ENCODE measurements around the gene TRAIP. TPM values are rescaled to one million over a fixed set of nuclear protein-coding genes. Genes with fewer than 3 reads are reported as not detected.
A peak's percentile ranks its signal among the peaks of the same experiment; 100 is the strongest.

Gene TRAIP
- total RNA-seq, 4 donors from 2014 or later: 1.5 to 17.4 (median 4.0) TPM

DNA sequence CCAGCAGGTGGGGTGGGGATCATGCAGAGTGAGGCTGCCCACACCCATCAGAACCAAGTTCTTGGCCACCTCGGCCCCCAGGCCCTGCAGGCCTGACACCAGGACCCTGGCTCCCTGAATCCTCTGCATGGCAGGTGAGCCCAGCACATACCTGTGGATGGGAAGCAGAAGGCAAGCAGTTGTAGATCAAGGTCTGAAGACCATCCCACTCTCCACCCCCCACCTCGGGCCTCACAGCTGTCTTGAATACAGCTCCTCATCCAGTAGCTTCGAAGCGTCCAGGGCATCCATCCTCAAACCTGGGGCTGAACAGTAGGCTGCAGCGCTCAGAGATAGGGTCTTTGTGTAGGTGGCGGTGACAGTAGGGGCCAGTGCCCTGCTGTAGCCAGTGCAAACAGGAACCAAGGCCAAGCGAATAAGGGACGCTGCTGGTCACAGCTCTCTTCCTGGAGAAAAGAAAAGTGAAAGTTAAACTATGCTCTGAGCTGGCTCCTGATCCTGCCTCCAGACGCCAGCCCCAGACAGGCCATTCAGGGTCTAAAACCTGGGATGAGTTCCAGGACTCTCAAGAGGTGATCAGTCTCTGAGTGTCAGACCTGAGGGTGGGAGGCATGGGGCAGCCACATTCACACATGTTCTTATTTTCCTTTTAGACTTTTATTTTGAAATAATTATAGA, 42.7 kb downstream of the TRAIP start, which contains the start of gene UBA7:
TSS of gene UBA7 (minus strand) at position 457 of the 678 bp plus-strand sequence. CDS start at position 291, 166 bp downstream.
- H3K27ac ChIP-seq: peak within 1 kb of the TSS; percentile 79 to 88
- intact Hi-C loops (cut with DNase I; ENCODE audit: low total_unique reads): no loop called here
- peak within 1 kb of the TSS; percentile 43 to 52 for H3K4me3 ChIP-seq
- no peaks in the 10 kb centered on the region for H3K9me3 ChIP-seq
- H3K4me1 ChIP-seq: peaks cover 0 to 12% of the 10 kb centered on the region in 2 donors
- H3K27me3 ChIP-seq: no peaks in the 10 kb centered on the region
- H3K36me3 ChIP-seq: no peaks in the 10 kb centered on the region
- TF ChIP-seq, protein P1, sequence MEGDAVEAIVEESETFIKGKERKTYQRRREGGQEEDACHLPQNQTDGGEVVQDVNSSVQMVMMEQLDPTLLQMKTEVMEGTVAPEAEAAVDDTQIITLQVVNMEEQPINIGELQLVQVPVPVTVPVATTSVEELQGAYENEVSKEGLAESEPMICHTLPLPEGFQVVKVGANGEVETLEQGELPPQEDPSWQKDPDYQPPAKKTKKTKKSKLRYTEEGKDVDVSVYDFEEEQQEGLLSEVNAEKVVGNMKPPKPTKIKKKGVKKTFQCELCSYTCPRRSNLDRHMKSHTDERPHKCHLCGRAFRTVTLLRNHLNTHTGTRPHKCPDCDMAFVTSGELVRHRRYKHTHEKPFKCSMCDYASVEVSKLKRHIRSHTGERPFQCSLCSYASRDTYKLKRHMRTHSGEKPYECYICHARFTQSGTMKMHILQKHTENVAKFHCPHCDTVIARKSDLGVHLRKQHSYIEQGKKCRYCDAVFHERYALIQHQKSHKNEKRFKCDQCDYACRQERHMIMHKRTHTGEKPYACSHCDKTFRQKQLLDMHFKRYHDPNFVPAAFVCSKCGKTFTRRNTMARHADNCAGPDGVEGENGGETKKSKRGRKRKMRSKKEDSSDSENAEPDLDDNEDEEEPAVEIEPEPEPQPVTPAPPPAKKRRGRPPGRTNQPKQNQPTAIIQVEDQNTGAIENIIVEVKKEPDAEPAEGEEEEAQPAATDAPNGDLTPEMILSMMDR (IDR thresholded peaks at IDR 0.05): no peak
- peak; percentile 65 to 66 for DNase-seq

DNA sequence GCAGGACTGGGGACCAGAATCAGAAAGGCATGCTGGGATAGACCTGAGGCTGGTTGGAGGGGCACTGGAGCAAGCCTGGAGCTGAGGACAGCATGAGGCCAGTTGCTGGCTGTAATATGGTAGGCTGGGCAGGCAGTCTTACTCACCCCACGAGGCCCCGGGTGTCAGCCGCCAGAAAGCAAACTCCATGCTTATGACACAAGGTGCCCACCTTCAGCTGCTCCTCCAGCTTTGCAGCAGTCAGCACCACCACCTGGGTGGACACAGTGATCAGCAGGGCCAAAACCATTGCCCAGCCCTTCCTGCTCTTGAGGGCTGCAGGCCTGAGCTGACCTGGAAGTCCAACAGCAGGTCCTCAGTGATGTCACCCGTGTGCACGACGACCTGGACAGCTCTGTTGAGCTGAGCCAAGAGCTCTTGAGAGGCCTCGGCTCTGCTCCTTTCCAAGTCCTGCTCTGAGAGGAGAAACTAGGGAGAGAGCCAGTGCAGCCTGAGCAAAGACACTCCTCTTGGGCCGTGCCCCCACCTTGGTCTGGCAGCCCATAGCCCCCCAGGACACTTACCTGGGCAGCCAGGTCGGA, 43.4 kb downstream of the TRAIP start:
- TF ChIP-seq POLR2A (IDR thresholded peaks at IDR 0.05): no peak
- TF ChIP-seq, protein P1 (IDR thresholded peaks at IDR 0.05): no peak
- DNase-seq: no peak
- Histone ChIP-seq H3K9me3 (no peaks in the 10 kb centered on the region), H3K27me3 (no peaks in the 10 kb centered on the region), H3K27ac (peak overlapping the region; percentile 79 to 88), H3K4me3 (peak overlapping the region; percentile 43 to 52), H3K4me1 (peaks cover 0 to 12% of the 10 kb centered on the region in 2 donors), H3K36me3 (no peaks in the 10 kb centered on the region)
- intact Hi-C loops (cut with DNase I; ENCODE audit: low total_unique reads): no loop called here

DNA sequence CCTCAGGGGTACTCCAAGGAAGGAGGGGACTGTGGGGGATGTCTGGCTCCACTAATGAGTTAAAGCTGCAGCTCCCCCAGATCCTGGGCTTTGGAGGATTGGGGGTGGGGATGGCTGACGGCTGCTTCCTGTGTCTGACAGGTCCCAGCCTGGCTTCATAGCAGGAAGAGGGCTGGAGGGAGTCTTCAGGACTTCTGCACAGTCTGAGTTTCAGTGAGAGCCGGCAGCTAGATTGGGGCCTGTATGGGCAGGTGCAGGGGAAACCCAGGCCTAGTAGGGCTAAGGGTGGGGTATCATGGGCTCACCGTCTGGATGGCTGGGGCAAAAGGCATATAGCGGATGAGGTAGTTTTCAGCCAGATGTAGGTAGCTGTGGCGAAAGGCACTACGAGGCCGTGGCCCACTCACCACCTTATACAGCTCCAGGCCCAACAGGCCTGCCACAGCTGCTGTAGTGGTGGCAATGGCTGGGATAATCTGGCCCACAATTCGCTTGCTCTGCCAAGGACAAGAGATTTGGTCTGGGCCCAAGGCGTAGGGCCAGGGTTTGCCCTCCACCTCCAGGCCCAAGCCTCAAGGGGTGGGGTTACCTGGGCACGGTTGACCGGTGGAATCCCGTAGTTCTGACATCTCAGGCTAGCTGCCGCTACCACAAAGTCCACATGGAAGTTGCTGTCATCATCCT, 48.8 kb downstream of the TRAIP start:
- peak overlapping the region; percentile 26 to 94 for H3K27ac ChIP-seq
- no peaks in the 10 kb centered on the region for H3K27me3 ChIP-seq
- H3K9me3 ChIP-seq: no peaks in the 10 kb centered on the region
- no peak for DNase-seq
- intact Hi-C loops (cut with DNase I; ENCODE audit: low total_unique reads): no loop called here
- H3K36me3 ChIP-seq: no peaks in the 10 kb centered on the region
- TF ChIP-seq, protein P1 (IDR thresholded peaks at IDR 0.05): no peak
- no peak for TF ChIP-seq POLR2A (IDR thresholded peaks at IDR 0.05)
- H3K4me1 ChIP-seq: peaks cover 0 to 35% of the 10 kb centered on the region in 2 donors
- no peak overlapping the region for H3K4me3 ChIP-seq

DNA sequence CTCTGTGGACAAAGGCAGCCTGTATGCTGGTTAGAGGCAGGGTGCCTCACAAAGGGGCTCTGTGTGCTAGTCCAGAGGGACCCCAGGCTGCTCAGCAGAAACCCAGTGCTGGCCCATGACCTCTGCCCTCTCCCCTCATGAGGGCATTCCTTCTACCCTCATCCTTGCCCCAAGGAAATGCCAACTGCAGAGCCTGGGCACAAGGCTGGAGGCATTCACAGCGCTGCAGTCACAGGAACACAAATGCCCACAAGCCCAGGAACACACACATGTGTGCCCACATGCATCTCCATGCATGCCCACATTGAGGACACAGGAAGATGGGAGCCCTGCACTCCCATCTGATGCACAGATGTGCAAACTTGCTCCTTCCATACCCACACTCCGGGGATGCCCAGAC, 49.5 kb downstream of the TRAIP start:
- Histone ChIP-seq H3K9me3 (no peaks in the 10 kb centered on the region), H3K27ac (peak overlapping the region; percentile 92 to 94), H3K4me1 (peaks cover 0 to 32% of the 10 kb centered on the region in 2 donors), H3K27me3 (no peaks in the 10 kb centered on the region), H3K4me3 (no peak overlapping the region), H3K36me3 (no peaks in the 10 kb centered on the region)
- intact Hi-C loops (cut with DNase I; ENCODE audit: low total_unique reads): no loop called here
- DNase-seq: no peak
- TF ChIP-seq, protein P1 (IDR thresholded peaks at IDR 0.05): no peak
- TF ChIP-seq POLR2A (IDR thresholded peaks at IDR 0.05): no peak
